SJCRH30 (cell line): ENCODE results near the gene EDAR. TPM values are rescaled to one million over a fixed set of nuclear protein-coding genes. Genes with fewer than 3 reads are reported as not detected.
A peak's percentile ranks its signal among the peaks of the same experiment; 100 is the strongest.

Experiments used
- DNase-seq, 2 experiments: peaks; one replicate each; pipeline ENCODE4 v3.0.0-alpha.2; 2015 to 2020
- H3K27ac ChIP-seq: fragments of 250-450 bp; sonication (Bioruptor Pico); 2 replicates; pipeline ENCODE4 v1.5.1; 2020; ENCODE audit warnings: mild to moderate bottlenecking, moderate library complexity
- H3K27me3 ChIP-seq: fragments of 250-450 bp; sonication (Bioruptor Pico); 2 replicates; pipeline ENCODE4 v1.5.1; 2020; ENCODE audit warnings: mild to moderate bottlenecking, moderate library complexity
- H3K36me3 ChIP-seq: fragments of 250-450 bp; sonication (Bioruptor Pico); 2 replicates; pipeline ENCODE4 v1.5.1; 2020; ENCODE audit warnings: mild to moderate bottlenecking, moderate library complexity
- H3K4me1 ChIP-seq: fragments of 250-450 bp; sonication (Bioruptor Pico); 2 replicates; pipeline ENCODE4 v1.5.1; 2020; ENCODE audit warnings: mild to moderate bottlenecking, moderate library complexity
- H3K4me3 ChIP-seq: fragments of 250-450 bp; sonication (Bioruptor Pico); 2 replicates; pipeline ENCODE4 v1.5.1; 2020; ENCODE audit warnings: mild to moderate bottlenecking, moderate library complexity
- H3K9me3 ChIP-seq: fragments of 250-450 bp; sonication (Bioruptor Pico); replicated peaks from 2 replicates; pipeline ENCODE4 v1.5.1; 2020; ENCODE audit warnings: mild to moderate bottlenecking, moderate library complexity
- total RNA-seq: library from RNA; depleted of rRNA; stranded (reverse); fragments of >200 nt; shearing (Covaris generic); gene quantifications from 2 replicates; pipeline ENCODE4 v1.2.3, GENCODE V29; 2014

The EDAR gene
- total RNA-seq, 1 experiment from 2014 or later, result not detected

- H3K36me3 ChIP-seq, result no peaks in the 10 kb centered on the region
- no peak overlapping the region for H3K4me3 ChIP-seq
- H3K27me3 ChIP-seq, result no peaks in the 10 kb centered on the region
- DNase-seq, result no peak
- no peaks in the 10 kb centered on the region for H3K4me1 ChIP-seq
- H3K27ac ChIP-seq, result no peak overlapping the region
- no peaks in the 10 kb centered on the region for H3K9me3 ChIP-seq
These were observed 5.4 kb downstream of the EDAR start for GRCh38 chr2:108983610-108984009.

GRCh38 chr2:108983061-108983460 is 6.0 kb downstream of the EDAR start:
- Histone ChIP-seq H3K4me3 (no peak overlapping the region), H3K27me3 (no peaks in the 10 kb centered on the region)
- no peak for DNase-seq

GRCh38 chr2:108982259-108982679 is 6.8 kb downstream of the EDAR start:
- Histone ChIP-seq H3K9me3 (no peaks in the 10 kb centered on the region), H3K36me3 (no peaks in the 10 kb centered on the region), H3K27me3 (no peaks in the 10 kb centered on the region), H3K4me1 (no peaks in the 10 kb centered on the region), H3K27ac (no peak overlapping the region), H3K4me3 (no peak overlapping the region)
- DNase-seq, result no peak

More at GRCh38 chr2:108983061-108983460, 6.0 kb downstream of the EDAR start:
- Histone ChIP-seq H3K4me1 (no peaks in the 10 kb centered on the region), H3K9me3 (no peaks in the 10 kb centered on the region), H3K36me3 (no peaks in the 10 kb centered on the region), H3K27ac (no peak overlapping the region)

- Histone ChIP-seq H3K27ac (no peak overlapping the region), H3K27me3 (no peaks in the 10 kb centered on the region), H3K9me3 (no peaks in the 10 kb centered on the region), H3K4me1 (no peaks in the 10 kb centered on the region), H3K4me3 (no peak overlapping the region), H3K36me3 (no peaks in the 10 kb centered on the region)
- no peak for DNase-seq
These were observed 7.2 kb downstream of the EDAR start for GRCh38 chr2:108981846-108982245.

- DNase-seq, result no peak
- Histone ChIP-seq H3K36me3 (no peaks in the 10 kb centered on the region), H3K4me3 (no peak overlapping the region), H3K9me3 (no peaks in the 10 kb centered on the region), H3K27ac (no peak overlapping the region), H3K27me3 (no peaks in the 10 kb centered on the region), H3K4me1 (no peaks in the 10 kb centered on the region)
These were observed 8.9 kb downstream of the EDAR start for GRCh38 chr2:108980076-108980475.

- Histone ChIP-seq H3K27ac (no peak overlapping the region), H3K27me3 (no peaks in the 10 kb centered on the region), H3K4me1 (no peaks in the 10 kb centered on the region), H3K9me3 (no peaks in the 10 kb centered on the region), H3K4me3 (no peak overlapping the region), H3K36me3 (no peaks in the 10 kb centered on the region)
- no peak for DNase-seq
These were observed 9.6 kb downstream of the EDAR start for GRCh38 chr2:108979461-108979860.

GRCh38 chr2:108978709-108979111 is 10.3 kb downstream of the EDAR start:
- no peaks in the 10 kb centered on the region for H3K9me3 ChIP-seq
- no peak overlapping the region for H3K4me3 ChIP-seq
- H3K27ac ChIP-seq, result no peak overlapping the region
- H3K27me3 ChIP-seq, result no peaks in the 10 kb centered on the region
- no peaks in the 10 kb centered on the region for H3K36me3 ChIP-seq
- no peaks in the 10 kb centered on the region for H3K4me1 ChIP-seq
- DNase-seq, result no peak

- Histone ChIP-seq H3K4me3 (no peak overlapping the region), H3K27me3 (no peaks in the 10 kb centered on the region), H3K27ac (no peak overlapping the region), H3K4me1 (no peaks in the 10 kb centered on the region), H3K9me3 (no peaks in the 10 kb centered on the region), H3K36me3 (no peaks in the 10 kb centered on the region)
- DNase-seq, result no peak
These were observed 13.2 kb downstream of the EDAR start for GRCh38 chr2:108975613-108976435.

- H3K27me3 ChIP-seq, result no peaks in the 10 kb centered on the region
- H3K36me3 ChIP-seq, result no peaks in the 10 kb centered on the region
- no peak overlapping the region for H3K4me3 ChIP-seq
- no peaks in the 10 kb centered on the region for H3K4me1 ChIP-seq
- DNase-seq, result no peak
- H3K27ac ChIP-seq, result no peak overlapping the region
- no peaks in the 10 kb centered on the region for H3K9me3 ChIP-seq
These were observed 14.3 kb downstream of the EDAR start for GRCh38 chr2:108974674-108975073.

GRCh38 chr2:108972663-108973062 is 16.4 kb downstream of the EDAR start:
- H3K9me3 ChIP-seq, result no peaks in the 10 kb centered on the region
- DNase-seq, result no peak
- H3K36me3 ChIP-seq, result no peaks in the 10 kb centered on the region
- no peak overlapping the region for H3K27ac ChIP-seq
- H3K27me3 ChIP-seq, result no peaks in the 10 kb centered on the region
- H3K4me1 ChIP-seq, result no peaks in the 10 kb centered on the region
- no peak overlapping the region for H3K4me3 ChIP-seq

GRCh38 chr2:108971661-108972566 is 17.1 kb downstream of the EDAR start:
- H3K27me3 ChIP-seq, result no peaks in the 10 kb centered on the region
- H3K36me3 ChIP-seq, result no peaks in the 10 kb centered on the region
- no peaks in the 10 kb centered on the region for H3K4me1 ChIP-seq
- no peak overlapping the region for H3K4me3 ChIP-seq
- H3K27ac ChIP-seq, result no peak overlapping the region
- no peak for DNase-seq
- no peaks in the 10 kb centered on the region for H3K9me3 ChIP-seq

- H3K27me3 ChIP-seq, result no peaks in the 10 kb centered on the region
- DNase-seq, result no peak
These were observed 18.7 kb downstream of the EDAR start for GRCh38 chr2:108970369-108970768.

GRCh38 chr2:108969856-108970255 is 19.2 kb downstream of the EDAR start:
- DNase-seq, result no peak
- no peak overlapping the region for H3K27ac ChIP-seq
- H3K9me3 ChIP-seq, result no peaks in the 10 kb centered on the region
- no peaks in the 10 kb centered on the region for H3K4me1 ChIP-seq
- H3K4me3 ChIP-seq, result no peak overlapping the region
- H3K27me3 ChIP-seq, result no peaks in the 10 kb centered on the region
- H3K36me3 ChIP-seq, result no peaks in the 10 kb centered on the region

More at GRCh38 chr2:108970369-108970768, 18.7 kb downstream of the EDAR start:
- no peaks in the 10 kb centered on the region for H3K36me3 ChIP-seq
- no peaks in the 10 kb centered on the region for H3K4me1 ChIP-seq
- H3K4me3 ChIP-seq, result no peak overlapping the region
- no peak overlapping the region for H3K27ac ChIP-seq
- no peaks in the 10 kb centered on the region for H3K9me3 ChIP-seq

- Histone ChIP-seq H3K27me3 (no peaks in the 10 kb centered on the region), H3K36me3 (no peaks in the 10 kb centered on the region), H3K4me3 (no peak overlapping the region), H3K9me3 (no peaks in the 10 kb centered on the region), H3K4me1 (no peaks in the 10 kb centered on the region; the same call in 1 of the 2 replicates), H3K27ac (no peak overlapping the region)
- peak in 1 of 2 experiments; percentile 40 for DNase-seq
These were observed 20.4 kb downstream of the EDAR start for GRCh38 chr2:108968619-108969018.

GRCh38 chr2:108967757-108968156 is 21.3 kb downstream of the EDAR start:
- Histone ChIP-seq H3K36me3 (no peaks in the 10 kb centered on the region), H3K9me3 (no peaks in the 10 kb centered on the region), H3K4me3 (no peak overlapping the region), H3K4me1 (no peaks in the 10 kb centered on the region; the same call in 1 of the 2 replicates), H3K27me3 (no peaks in the 10 kb centered on the region), H3K27ac (no peak overlapping the region)
- no peak for DNase-seq
